WTC11 (cell line): ENCODE measurements around the gene ZCRB1.

Experiments
- ELF4 ChIP-seq: sonication (generic); formaldehyde crosslinking; IDR thresholded peaks from 2 replicates; pipeline ENCODE4 v1.8.1; 2022; ENCODE audit warnings: low read depth, mild to moderate bottlenecking, moderate library complexity, missing genetic modification reagents
- FOXJ3 ChIP-seq: sonication (generic); formaldehyde crosslinking; IDR thresholded peaks from 2 replicates; pipeline ENCODE4 v1.9.0; 2021; ENCODE audit warnings: missing genetic modification reagents, mild to moderate bottlenecking, borderline replicate concordance
- GTF2I ChIP-seq: fragments of 250-450 bp; sonication (Bioruptor Pico); conservative IDR thresholded peaks from 2 replicates; pipeline ENCODE4 v1.4.0; 2021; ENCODE audit warnings: mild to moderate bottlenecking
- JUN ChIP-seq: sonication (generic); formaldehyde crosslinking; IDR thresholded peaks from 2 replicates; pipeline ENCODE4 v1.8.0; 2023; ENCODE audit warnings: mild to moderate bottlenecking, missing genetic modification reagents
- MXD4 ChIP-seq: fragments of 250-450 bp; sonication (Bioruptor Pico); IDR thresholded peaks from 2 replicates; pipeline ENCODE4 v1.8.0; 2021; ENCODE audit warnings: mild to moderate bottlenecking, moderate library complexity, borderline replicate concordance
- TEAD1 ChIP-seq: sonication (generic); formaldehyde crosslinking; IDR thresholded peaks from 2 replicates; pipeline ENCODE4 v1.8.0; 2022; ENCODE audit warnings: mild to moderate bottlenecking, missing genetic modification reagents
- ZBTB21 ChIP-seq: sonication (generic); formaldehyde crosslinking; IDR thresholded peaks from 2 replicates; pipeline ENCODE4 v1.8.1; 2023; ENCODE audit warnings: mild to moderate bottlenecking, missing genetic modification reagents, borderline replicate concordance
- TF ChIP-seq, protein P1 (sequence below): sonication (generic); formaldehyde crosslinking; IDR thresholded peaks from 2 replicates; pipeline ENCODE4 v1.8.1; 2023; ENCODE audit warnings: mild to moderate bottlenecking, missing genetic modification reagents, moderate library complexity
- TF ChIP-seq, protein P2 (sequence below): sonication (generic); formaldehyde crosslinking; IDR thresholded peaks from 2 replicates; pipeline ENCODE4 v1.8.0; 2022; ENCODE audit warnings: mild to moderate bottlenecking, missing genetic modification reagents
- TF ChIP-seq, protein P3 (sequence below): fragments of 200-600 bp; IDR thresholded peaks from 2 replicates; pipeline ENCODE4 v1.8.0; 2022; ENCODE audit warnings: antibody characterized with exemption
- TF ChIP-seq, protein P4 (sequence below): sonication (generic); formaldehyde crosslinking; IDR thresholded peaks from 2 replicates; pipeline ENCODE4 v1.8.1; 2023; ENCODE audit warnings: mild to moderate bottlenecking, missing genetic modification reagents
- TF ChIP-seq, protein P5 (sequence below): sonication (generic); formaldehyde crosslinking; IDR thresholded peaks from 2 replicates; pipeline ENCODE4 v1.8.0; 2022; ENCODE audit warnings: mild to moderate bottlenecking, missing genetic modification reagents

DNA sequence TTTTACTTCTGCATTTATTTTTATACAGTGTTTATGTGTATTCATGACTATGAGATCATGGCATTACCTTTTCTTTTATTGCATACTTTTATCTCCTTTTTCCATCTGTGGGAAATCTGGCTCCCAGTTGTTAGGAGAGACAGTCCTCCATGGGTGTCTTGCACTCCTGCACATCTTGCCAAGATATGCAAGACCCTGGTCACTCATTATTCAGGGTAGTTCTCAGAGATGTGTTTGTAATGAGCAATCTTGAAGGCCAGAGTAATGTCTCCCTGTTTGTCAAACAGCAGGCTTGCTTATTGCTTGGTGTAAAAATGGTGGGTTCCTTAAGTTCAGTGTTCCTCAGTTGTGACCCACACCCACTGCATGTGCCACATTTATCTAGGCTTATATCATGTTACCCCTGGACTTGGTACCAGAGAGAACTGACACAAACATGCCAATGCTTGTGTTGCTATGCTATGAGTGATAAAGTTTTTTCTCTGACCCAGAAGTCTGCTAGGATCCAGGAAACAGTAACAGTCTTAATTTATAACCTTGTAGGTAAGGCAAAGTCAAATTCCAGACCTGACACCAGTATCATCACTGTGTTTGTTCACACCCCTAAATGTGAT is 36.9 kb upstream of the ZCRB1 start:
- TF ChIP-seq, protein P1, sequence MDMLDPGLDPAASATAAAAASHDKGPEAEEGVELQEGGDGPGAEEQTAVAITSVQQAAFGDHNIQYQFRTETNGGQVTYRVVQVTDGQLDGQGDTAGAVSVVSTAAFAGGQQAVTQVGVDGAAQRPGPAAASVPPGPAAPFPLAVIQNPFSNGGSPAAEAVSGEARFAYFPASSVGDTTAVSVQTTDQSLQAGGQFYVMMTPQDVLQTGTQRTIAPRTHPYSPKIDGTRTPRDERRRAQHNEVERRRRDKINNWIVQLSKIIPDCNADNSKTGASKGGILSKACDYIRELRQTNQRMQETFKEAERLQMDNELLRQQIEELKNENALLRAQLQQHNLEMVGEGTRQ (CRISPR knock-in tag): no peak
- TF ChIP-seq, protein P2, sequence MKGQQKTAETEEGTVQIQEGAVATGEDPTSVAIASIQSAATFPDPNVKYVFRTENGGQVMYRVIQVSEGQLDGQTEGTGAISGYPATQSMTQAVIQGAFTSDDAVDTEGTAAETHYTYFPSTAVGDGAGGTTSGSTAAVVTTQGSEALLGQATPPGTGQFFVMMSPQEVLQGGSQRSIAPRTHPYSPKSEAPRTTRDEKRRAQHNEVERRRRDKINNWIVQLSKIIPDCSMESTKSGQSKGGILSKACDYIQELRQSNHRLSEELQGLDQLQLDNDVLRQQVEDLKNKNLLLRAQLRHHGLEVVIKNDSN: no peak
- TF ChIP-seq, protein P3, sequence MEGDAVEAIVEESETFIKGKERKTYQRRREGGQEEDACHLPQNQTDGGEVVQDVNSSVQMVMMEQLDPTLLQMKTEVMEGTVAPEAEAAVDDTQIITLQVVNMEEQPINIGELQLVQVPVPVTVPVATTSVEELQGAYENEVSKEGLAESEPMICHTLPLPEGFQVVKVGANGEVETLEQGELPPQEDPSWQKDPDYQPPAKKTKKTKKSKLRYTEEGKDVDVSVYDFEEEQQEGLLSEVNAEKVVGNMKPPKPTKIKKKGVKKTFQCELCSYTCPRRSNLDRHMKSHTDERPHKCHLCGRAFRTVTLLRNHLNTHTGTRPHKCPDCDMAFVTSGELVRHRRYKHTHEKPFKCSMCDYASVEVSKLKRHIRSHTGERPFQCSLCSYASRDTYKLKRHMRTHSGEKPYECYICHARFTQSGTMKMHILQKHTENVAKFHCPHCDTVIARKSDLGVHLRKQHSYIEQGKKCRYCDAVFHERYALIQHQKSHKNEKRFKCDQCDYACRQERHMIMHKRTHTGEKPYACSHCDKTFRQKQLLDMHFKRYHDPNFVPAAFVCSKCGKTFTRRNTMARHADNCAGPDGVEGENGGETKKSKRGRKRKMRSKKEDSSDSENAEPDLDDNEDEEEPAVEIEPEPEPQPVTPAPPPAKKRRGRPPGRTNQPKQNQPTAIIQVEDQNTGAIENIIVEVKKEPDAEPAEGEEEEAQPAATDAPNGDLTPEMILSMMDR: no peak
- TF ChIP-seq ZBTB21 (no peak), MXD4 (CRISPR knock-in tag) (no peak), FOXJ3 (CRISPR knock-in tag) (no peak), JUN (CRISPR knock-in tag) (no peak), TEAD1 (CRISPR knock-in tag) (no peak), ELF4 (CRISPR knock-in tag) (no peak), GTF2I (CRISPR knock-in tag) (no peak)
- TF ChIP-seq, protein P4, sequence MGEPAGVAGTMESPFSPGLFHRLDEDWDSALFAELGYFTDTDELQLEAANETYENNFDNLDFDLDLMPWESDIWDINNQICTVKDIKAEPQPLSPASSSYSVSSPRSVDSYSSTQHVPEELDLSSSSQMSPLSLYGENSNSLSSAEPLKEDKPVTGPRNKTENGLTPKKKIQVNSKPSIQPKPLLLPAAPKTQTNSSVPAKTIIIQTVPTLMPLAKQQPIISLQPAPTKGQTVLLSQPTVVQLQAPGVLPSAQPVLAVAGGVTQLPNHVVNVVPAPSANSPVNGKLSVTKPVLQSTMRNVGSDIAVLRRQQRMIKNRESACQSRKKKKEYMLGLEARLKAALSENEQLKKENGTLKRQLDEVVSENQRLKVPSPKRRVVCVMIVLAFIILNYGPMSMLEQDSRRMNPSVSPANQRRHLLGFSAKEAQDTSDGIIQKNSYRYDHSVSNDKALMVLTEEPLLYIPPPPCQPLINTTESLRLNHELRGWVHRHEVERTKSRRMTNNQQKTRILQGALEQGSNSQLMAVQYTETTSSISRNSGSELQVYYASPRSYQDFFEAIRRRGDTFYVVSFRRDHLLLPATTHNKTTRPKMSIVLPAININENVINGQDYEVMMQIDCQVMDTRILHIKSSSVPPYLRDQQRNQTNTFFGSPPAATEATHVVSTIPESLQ (CRISPR knock-in tag): no peak
- TF ChIP-seq, protein P5, sequence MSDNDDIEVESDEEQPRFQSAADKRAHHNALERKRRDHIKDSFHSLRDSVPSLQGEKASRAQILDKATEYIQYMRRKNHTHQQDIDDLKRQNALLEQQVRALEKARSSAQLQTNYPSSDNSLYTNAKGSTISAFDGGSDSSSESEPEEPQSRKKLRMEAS (CRISPR knock-in tag): no peak
